GM12872 (cell line): Measurements from ENCODE around the gene KIZ.

Experiments used
- TF ChIP-seq, protein P1 (sequence below): IDR thresholded peaks from 3 replicates; pipeline ENCODE4 v1.5.1; 2011; ENCODE audit warnings: low read depth, mild to moderate bottlenecking, low read length, moderate library complexity; ENCODE audit not compliant: insufficient read depth

KIZ gene

DNA sequence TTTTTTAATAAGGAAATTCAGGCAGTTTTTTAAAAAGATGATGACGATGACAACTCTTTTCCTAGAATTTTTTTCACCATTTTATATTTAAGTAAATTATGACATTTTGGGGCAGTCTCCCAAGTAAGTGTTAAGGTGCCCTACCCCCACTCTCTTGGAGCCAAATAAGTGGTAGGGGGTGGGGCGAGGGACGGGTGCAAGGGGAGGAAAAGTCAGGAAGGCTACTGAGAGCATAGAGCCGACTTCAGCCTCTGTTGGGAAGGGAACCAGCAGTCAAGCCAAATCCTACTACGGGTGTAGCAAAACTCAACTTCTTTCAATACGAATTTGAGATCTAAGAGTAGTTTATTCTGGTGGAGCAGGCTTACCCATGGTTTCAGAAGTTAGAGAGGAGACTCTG is 54.4 kb downstream of the KIZ start:
- TF ChIP-seq, protein P1, sequence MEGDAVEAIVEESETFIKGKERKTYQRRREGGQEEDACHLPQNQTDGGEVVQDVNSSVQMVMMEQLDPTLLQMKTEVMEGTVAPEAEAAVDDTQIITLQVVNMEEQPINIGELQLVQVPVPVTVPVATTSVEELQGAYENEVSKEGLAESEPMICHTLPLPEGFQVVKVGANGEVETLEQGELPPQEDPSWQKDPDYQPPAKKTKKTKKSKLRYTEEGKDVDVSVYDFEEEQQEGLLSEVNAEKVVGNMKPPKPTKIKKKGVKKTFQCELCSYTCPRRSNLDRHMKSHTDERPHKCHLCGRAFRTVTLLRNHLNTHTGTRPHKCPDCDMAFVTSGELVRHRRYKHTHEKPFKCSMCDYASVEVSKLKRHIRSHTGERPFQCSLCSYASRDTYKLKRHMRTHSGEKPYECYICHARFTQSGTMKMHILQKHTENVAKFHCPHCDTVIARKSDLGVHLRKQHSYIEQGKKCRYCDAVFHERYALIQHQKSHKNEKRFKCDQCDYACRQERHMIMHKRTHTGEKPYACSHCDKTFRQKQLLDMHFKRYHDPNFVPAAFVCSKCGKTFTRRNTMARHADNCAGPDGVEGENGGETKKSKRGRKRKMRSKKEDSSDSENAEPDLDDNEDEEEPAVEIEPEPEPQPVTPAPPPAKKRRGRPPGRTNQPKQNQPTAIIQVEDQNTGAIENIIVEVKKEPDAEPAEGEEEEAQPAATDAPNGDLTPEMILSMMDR: no peak

DNA sequence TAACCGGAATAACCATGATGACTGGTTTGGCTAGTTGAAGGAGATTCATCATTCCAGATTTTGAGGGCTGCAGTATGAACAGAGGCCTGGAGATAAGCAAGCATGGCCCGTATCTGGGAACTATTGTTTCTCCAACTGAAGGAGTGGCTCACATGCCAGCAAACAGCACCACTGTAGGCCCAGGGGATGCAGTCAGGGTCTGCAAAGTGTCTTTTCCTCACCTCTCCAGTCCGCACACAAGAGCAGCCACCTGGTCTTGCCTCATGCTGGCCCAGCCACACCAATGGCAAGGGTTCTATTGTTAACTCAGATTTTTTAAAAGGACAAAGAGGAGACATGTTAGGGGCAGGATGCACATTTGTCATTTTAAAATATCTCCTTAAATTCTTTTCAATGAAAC is 55.1 kb downstream of the KIZ start:
- TF ChIP-seq, protein P1: no peak

DNA sequence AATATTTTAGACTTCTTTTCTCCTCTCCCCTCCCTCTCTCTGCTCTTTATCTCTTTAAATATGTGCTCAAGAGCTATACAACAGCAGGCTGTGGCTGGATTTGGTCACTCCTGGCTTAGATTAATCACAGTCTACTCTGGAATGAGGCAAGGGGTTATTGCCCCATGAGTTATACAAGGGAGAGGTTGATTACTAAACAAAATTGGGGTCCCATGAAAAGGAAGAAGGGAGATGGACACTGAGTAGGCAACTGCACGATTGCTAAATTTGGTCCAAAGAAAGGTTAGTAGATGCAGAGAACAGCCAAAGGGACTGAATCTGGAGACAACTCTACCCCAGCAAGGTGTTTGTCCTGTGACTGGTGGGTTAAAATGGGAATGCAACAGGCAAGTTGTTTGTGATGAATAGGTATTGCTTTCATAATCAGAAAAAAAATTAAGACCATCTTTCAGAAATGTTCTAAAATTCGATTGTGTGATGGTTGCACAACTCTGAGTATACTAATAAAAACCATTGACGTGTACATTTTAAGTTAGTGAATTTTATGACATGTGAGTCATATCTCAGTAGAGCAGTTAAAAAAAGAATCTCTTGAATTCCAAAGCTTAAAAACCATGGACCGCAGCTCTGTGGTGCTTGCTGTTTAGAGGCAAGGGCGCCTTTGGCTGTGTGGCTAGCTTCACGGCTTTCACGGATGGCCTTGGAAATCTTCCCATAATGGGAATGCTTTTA is 57.1 kb downstream of the KIZ start:
- TF ChIP-seq, protein P1: no peak

DNA sequence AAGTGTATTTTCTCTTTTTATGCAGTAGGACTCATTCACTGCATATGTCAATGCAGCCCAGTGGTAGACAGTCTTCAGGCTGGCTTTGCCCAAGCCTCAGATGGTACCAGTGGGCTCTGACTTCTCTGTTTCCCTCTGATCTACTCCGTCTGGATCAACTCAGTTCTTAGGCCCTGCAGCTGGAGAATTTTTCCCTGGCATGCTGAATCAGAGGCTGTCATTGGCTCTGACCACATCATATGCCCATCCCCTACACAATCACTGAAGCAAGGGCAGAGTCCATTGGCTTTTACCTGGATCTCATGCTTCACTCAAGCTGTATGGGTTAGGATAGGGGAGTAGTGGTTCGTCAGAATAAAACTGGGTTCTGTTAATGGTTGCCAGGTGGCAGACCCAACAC is 57.8 kb downstream of the KIZ start:
- TF ChIP-seq, protein P1: no peak

DNA sequence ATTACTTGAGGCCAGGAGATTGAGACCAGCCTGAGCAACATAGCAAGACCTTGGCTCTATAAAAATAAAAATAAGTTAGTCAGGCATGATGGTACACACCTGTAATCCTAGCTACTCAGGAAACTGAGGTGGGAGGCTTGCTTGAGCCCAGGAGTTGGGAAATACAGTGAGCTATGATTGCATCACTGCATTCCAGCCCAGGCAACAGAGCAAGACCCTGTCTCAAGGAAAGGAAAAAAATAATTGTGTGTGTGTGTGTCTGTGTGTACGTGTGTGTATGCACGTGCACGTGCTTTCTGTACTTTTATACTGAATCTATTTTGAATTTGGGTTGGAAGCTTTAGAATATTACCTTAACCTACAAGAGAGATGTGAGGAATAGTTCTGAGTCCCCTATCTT is 58.9 kb downstream of the KIZ start:
- TF ChIP-seq, protein P1: no peak

DNA sequence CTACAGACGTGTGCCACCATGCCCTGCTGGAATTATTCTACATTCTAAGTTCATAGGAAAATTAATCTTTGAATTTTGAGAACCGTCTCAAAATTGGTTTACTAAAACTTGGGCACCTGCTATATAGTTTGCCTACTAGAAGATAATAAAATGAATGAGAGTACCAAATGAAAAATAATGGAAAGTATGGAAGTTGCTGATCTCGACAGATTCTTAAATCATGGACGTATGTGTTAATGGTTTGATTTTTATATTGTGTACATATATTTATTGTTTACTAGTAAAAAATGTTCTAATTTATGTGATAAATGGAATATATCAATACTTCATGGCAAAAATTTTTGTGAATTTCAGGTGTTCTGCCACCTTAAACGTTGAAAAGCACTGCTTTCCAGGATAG is 60.0 kb downstream of the KIZ start:
- TF ChIP-seq, protein P1: no peak

DNA sequence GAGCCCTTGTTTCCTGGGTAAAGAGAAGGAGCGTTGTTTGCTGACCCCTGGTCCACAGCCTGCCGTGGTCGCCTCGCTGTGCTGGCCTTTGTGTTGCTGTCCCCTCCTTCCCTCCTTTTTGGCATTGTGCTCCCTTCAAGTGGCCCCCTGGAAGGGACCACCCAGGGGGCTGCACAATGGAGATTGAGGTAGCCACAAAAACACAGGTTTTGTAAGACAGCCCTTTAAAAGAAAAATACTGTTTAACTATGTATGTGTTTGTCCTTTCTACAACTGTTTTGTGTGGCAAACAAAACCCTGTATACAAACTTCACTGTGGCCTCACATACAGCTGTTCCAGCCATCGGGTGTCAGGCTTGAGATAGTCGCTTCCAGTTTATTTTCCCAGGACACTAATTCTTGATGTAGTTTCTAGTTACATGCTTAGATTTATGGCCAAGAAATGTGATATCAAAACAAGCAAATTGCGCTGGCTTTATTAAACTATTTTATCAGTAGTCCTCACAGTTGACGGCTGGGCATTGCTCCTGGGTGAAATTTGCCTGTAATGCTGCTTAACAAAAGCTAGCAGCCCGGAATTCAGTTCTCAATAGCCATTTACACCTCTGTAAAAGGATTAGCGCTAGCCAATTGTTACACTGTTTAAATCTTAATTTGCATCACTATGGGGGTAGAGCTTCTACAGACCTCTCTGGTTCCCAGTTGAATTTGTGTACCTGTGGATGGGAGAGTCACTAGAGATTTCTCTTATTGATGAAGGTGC is 64.1 kb downstream of the KIZ start:
- TF ChIP-seq, protein P1: no peak
